Activated CD4-positive, alpha-beta memory T cell treated with anti-CD3 and anti-CD28 coated beads, Interleukin-2, amount 10 ng/mL, durations not matched to agents 7 days and 5 days (primary cell): ENCODE data around the gene CNN1. TPM values are rescaled to one million over a fixed set of nuclear protein-coding genes. Genes with fewer than 3 reads are reported as not detected.

Experiments used
- CTCF ChIA-PET: fragments of 350-600 bp; sonication (Branson Sonifier 250); formaldehyde crosslinking; loops from one replicate; lab custom pipeline; 2021; ENCODE audit warnings: antibody characterized with exemption, inconsistent platforms; lab: Charles Lee
- POLR2A ChIA-PET: fragments of 350-600 bp; sonication (Branson Sonifier 250); formaldehyde crosslinking; loops from one replicate; lab custom pipeline; 2021; ENCODE audit warnings: antibody characterized with exemption; lab: Charles Lee
- DNase-seq: peaks from one replicate; pipeline ENCODE4 v3.0.0-alpha.2; 2020
- H3K27ac Mint-ChIP-seq: one replicate; pipeline ENCODE4 v1.8.0; 2021; ENCODE audit warnings: mild to moderate bottlenecking, mixed read lengths
- H3K27me3 Mint-ChIP-seq: one replicate; pipeline ENCODE4 v1.8.0; 2021; ENCODE audit warnings: mixed read lengths
- H3K36me3 Mint-ChIP-seq: one replicate; pipeline ENCODE4 v1.8.0; 2021; ENCODE audit warnings: low read depth, mixed read lengths
- H3K4me1 Mint-ChIP-seq: one replicate; pipeline ENCODE4 v1.8.0; 2021; ENCODE audit warnings: mixed read lengths
- H3K4me3 Mint-ChIP-seq: one replicate; pipeline ENCODE4 v1.8.0; 2021; ENCODE audit warnings: mild to moderate bottlenecking, mixed read lengths
- H3K9me3 Mint-ChIP-seq: one replicate; pipeline ENCODE4 v1.8.0; 2021; ENCODE audit warnings: mixed read lengths
- total RNA-seq, 2 experiments: library from RNA; stranded (reverse); gene quantifications; one replicate each; pipeline ENCODE4 v1.2.3, GENCODE V29; 2021

The CNN1 gene
- total RNA-seq, 2 experiments from 2014 or later, result not detected

GRCh38 chr19:11506101-11506555 lies 32.5 kb upstream of the CNN1 start:
- H3K9me3 Mint-ChIP-seq, result no peaks in the 10 kb centered on the region
- H3K4me1 Mint-ChIP-seq, result peaks cover 22% of the 10 kb centered on the region
- peaks cover 6% of the 10 kb centered on the region for H3K36me3 Mint-ChIP-seq
- H3K27me3 Mint-ChIP-seq, result no peaks in the 10 kb centered on the region
- DNase-seq, result no peak
- POLR2A ChIA-PET, result interaction anchor here (0.9 to 3.2 kb wide), 7 partner anchors 14 to 131 kb away, joined by 3 to 14 read pairs (median 3); partner anchors contain the start of genes ECSIT and SWSAP1
- CTCF ChIA-PET, result interaction anchor here (0.5 to 1.5 kb wide), 4 partner anchors 9 to 125 kb away, joined by 3 to 4 read pairs (median 4); no protein-coding TSS in a partner anchor
- H3K4me3 Mint-ChIP-seq, result peak overlapping the region; percentile 81
- H3K27ac Mint-ChIP-seq, result peak overlapping the region; percentile 84

- DNase-seq, result no peak
- peak overlapping the region; percentile 81 for H3K4me3 Mint-ChIP-seq
- ChIA-PET CTCF (interaction anchor here (0.7 to 1.5 kb wide), 2 partner anchors 10 to 30 kb away, joined by 4 read pairs; no protein-coding TSS in a partner anchor), POLR2A (interaction anchor here (1.0 to 3.2 kb wide), 3 partner anchors 22 to 53 kb away, joined by 3 to 14 read pairs (median 11); partner anchors contain the start of gene ECSIT)
- peaks cover 20% of the 10 kb centered on the region for H3K4me1 Mint-ChIP-seq
- H3K9me3 Mint-ChIP-seq, result no peaks in the 10 kb centered on the region
- peak overlapping the region; percentile 84 for H3K27ac Mint-ChIP-seq
- H3K27me3 Mint-ChIP-seq, result no peaks in the 10 kb centered on the region
- H3K36me3 Mint-ChIP-seq, result peaks cover 7% of the 10 kb centered on the region
Measured at GRCh38 chr19:11506967-11507366, 31.7 kb upstream of the CNN1 start.

GRCh38 chr19:11507370-11508078 lies 31.1 kb upstream of the CNN1 start:
- Mint-ChIP-seq H3K4me3 (peak overlapping the region; percentile 41), H3K27me3 (no peaks in the 10 kb centered on the region), H3K27ac (no peak overlapping the region), H3K9me3 (no peaks in the 10 kb centered on the region), H3K36me3 (peaks cover 7% of the 10 kb centered on the region), H3K4me1 (peaks cover 20% of the 10 kb centered on the region)
- ChIA-PET POLR2A (interaction anchor here (2.5 to 3.2 kb wide), 2 partner anchors 21 to 25 kb away, joined by 11 to 14 read pairs; partner anchors contain the start of gene ECSIT), CTCF (interaction anchor here (1.5 kb wide), 1 partner anchor 10 kb away, joined by 4 read pairs; no protein-coding TSS in a partner anchor)
- DNase-seq, result no peak

- Mint-ChIP-seq H3K4me3 (no peak overlapping the region), H3K9me3 (no peaks in the 10 kb centered on the region), H3K27ac (no peak overlapping the region), H3K27me3 (no peaks in the 10 kb centered on the region), H3K36me3 (peaks cover 7% of the 10 kb centered on the region), H3K4me1 (peaks cover 12% of the 10 kb centered on the region)
- POLR2A ChIA-PET, result no interaction called here
- CTCF ChIA-PET, result no interaction called here
- no peak for DNase-seq
Measured at GRCh38 chr19:11510444-11510843, 28.2 kb upstream of the CNN1 start.

- Mint-ChIP-seq H3K27ac (no peak overlapping the region), H3K27me3 (no peaks in the 10 kb centered on the region), H3K4me3 (no peak overlapping the region), H3K36me3 (peaks cover 4% of the 10 kb centered on the region), H3K4me1 (no peaks in the 10 kb centered on the region), H3K9me3 (no peaks in the 10 kb centered on the region)
- no peak for DNase-seq
- CTCF ChIA-PET, result no interaction called here
- POLR2A ChIA-PET, result no interaction called here
Measured at GRCh38 chr19:11513946-11514345, 24.7 kb upstream of the CNN1 start.

- ChIA-PET CTCF (interaction anchor here (0.7 kb wide), 2 partner anchors 34 to 741 kb away, joined by 3 to 4 read pairs; no protein-coding TSS in a partner anchor), POLR2A (interaction anchor here (0.5 to 0.7 kb wide), 2 partner anchors 10 to 364 kb away, joined by 3 to 4 read pairs; partner anchors contain the start of genes ECSIT and SPC24)
- Mint-ChIP-seq H3K36me3 (no peaks in the 10 kb centered on the region), H3K27ac (no peak overlapping the region), H3K27me3 (no peaks in the 10 kb centered on the region), H3K9me3 (no peaks in the 10 kb centered on the region), H3K4me1 (no peaks in the 10 kb centered on the region), H3K4me3 (no peak overlapping the region)
- no peak for DNase-seq
Measured at GRCh38 chr19:11519138-11519537, 19.5 kb upstream of the CNN1 start.

GRCh38 chr19:11528551-11529341 lies 9.9 kb upstream of the CNN1 start, which contains the start of gene ECSIT:
Gene ECSIT, minus strand, starts transcription at chr19:11529134. Its CDS starts 9,964 bp downstream, at chr19:11519170.
- H3K27me3 Mint-ChIP-seq, result no peaks in the 10 kb centered on the region
- H3K36me3 Mint-ChIP-seq, result peaks cover 4% of the 10 kb centered on the region
- DNase-seq, result peak; percentile 94
- H3K4me3 Mint-ChIP-seq, result peak within 1 kb of the TSS; percentile 98
- H3K4me1 Mint-ChIP-seq, result peaks cover 23% of the 10 kb centered on the region
- H3K27ac Mint-ChIP-seq, result peak within 1 kb of the TSS; percentile 89
- no peaks in the 10 kb centered on the region for H3K9me3 Mint-ChIP-seq
- CTCF ChIA-PET, result interaction anchor here (0.6 to 3.0 kb wide), 8 partner anchors 7 to 154 kb away, joined by 3 to 16 read pairs (median 4); partner anchors contain the start of genes ELOF1 and SWSAP1
- POLR2A ChIA-PET, result interaction anchor here (0.8 to 2.2 kb wide), 9 partner anchors 10 to 153 kb away, joined by 3 to 11 read pairs (median 4); partner anchors contain the start of genes ELOF1, ODAD3, PRKCSH and ZNF627

- no peaks in the 10 kb centered on the region for H3K27me3 Mint-ChIP-seq
- H3K36me3 Mint-ChIP-seq, result peaks cover 4% of the 10 kb centered on the region
- peaks cover 27% of the 10 kb centered on the region for H3K4me1 Mint-ChIP-seq
- CTCF ChIA-PET, result interaction anchor here (0.6 to 1.3 kb wide), 3 partner anchors 19 to 149 kb away, joined by 3 read pairs; partner anchors contain the start of gene ELOF1
- no peak overlapping the region for H3K4me3 Mint-ChIP-seq
- DNase-seq, result peak; percentile 35
- no peak overlapping the region for H3K27ac Mint-ChIP-seq
- POLR2A ChIA-PET, result no interaction called here
- no peaks in the 10 kb centered on the region for H3K9me3 Mint-ChIP-seq
Measured at GRCh38 chr19:11530432-11530831, 8.2 kb upstream of the CNN1 start.

GRCh38 chr19:11534538-11534937 lies 4.1 kb upstream of the CNN1 start:
- Mint-ChIP-seq H3K4me3 (no peak overlapping the region), H3K27ac (no peak overlapping the region), H3K9me3 (no peaks in the 10 kb centered on the region), H3K27me3 (peaks cover 16% of the 10 kb centered on the region), H3K4me1 (peaks cover 16% of the 10 kb centered on the region), H3K36me3 (no peaks in the 10 kb centered on the region)
- ChIA-PET CTCF (no interaction called here), POLR2A (no interaction called here)
- DNase-seq, result no peak

GRCh38 chr19:11534948-11535347 lies 3.7 kb upstream of the CNN1 start:
- POLR2A ChIA-PET, result no interaction called here
- DNase-seq, result no peak
- Mint-ChIP-seq H3K27me3 (peaks cover 16% of the 10 kb centered on the region), H3K4me1 (peaks cover 16% of the 10 kb centered on the region), H3K9me3 (no peaks in the 10 kb centered on the region), H3K36me3 (no peaks in the 10 kb centered on the region), H3K27ac (no peak overlapping the region), H3K4me3 (no peak overlapping the region)
- CTCF ChIA-PET, result no interaction called here

- POLR2A ChIA-PET, result interaction anchor here (1.1 to 1.2 kb wide), 2 partner anchors 23 to 153 kb away, joined by 3 read pairs; partner anchors contain the start of gene ELOF1
- Mint-ChIP-seq H3K4me1 (peaks cover 14% of the 10 kb centered on the region), H3K36me3 (no peaks in the 10 kb centered on the region), H3K27me3 (peaks cover 20% of the 10 kb centered on the region), H3K4me3 (peak overlapping the region; percentile 24), H3K9me3 (no peaks in the 10 kb centered on the region), H3K27ac (no peak overlapping the region)
- DNase-seq, result peak; percentile 88
- CTCF ChIA-PET, result interaction anchor here (0.5 to 2.0 kb wide), 24 partner anchors 8 to 1443 kb away, joined by 3 to 20 read pairs (median 4); partner anchors contain the start of genes ELOF1, SWSAP1 and ZNF653
Measured at GRCh38 chr19:11535792-11536595, 2.7 kb upstream of the CNN1 start.
